PC-3 (cell line): ENCODE data around the gene PSAP. TPM values are rescaled to one million over a fixed set of nuclear protein-coding genes. Genes with fewer than 3 reads are reported as not detected.

Source experiments
- ATAC-seq: fragments of 200-7000 bp; cut with Tn5 transposase; 2 replicates; pipeline ENCODE4 v1.9.1; 2020; ENCODE audit warnings: mild to moderate bottlenecking, moderate library complexity
- BruUV-seq: library from RNA; stranded (reverse); fragments of 400-500 nt; replicated peaks from 2 replicates; lab custom pipeline; 2021; lab: Mats Ljungman, UMichigan
- CTCF ChIA-PET: fragments of 300-600 bp; sonication (Branson Sonifier 250); formaldehyde crosslinking; loops from one replicate; lab custom pipeline; 2022; ENCODE audit warnings: antibody characterized with exemption; lab: Charles Lee
- POLR2A ChIA-PET: fragments of 300-600 bp; sonication (Branson Sonifier 250); formaldehyde crosslinking; loops from one replicate; lab custom pipeline; 2022; ENCODE audit warnings: antibody characterized with exemption; ENCODE audit not compliant: unreplicated experiment; lab: Charles Lee
- DNase-seq: peaks from one replicate; pipeline ENCODE4 v3.0.0-alpha.2; 2015
- H2AFZ ChIP-seq: fragments of 300-600 bp; sonication (generic); 2 replicates; pipeline ENCODE4 v1.6.0; 2016; ENCODE audit warnings: antibody characterized with exemption, low read length
- H3F3A ChIP-seq: fragments of 300-600 bp; sonication (generic); one replicate; pipeline ENCODE4 v1.6.0; 2017; ENCODE audit warnings: antibody characterized with exemption, low read length, control low read depth, mild to moderate bottlenecking; ENCODE audit not compliant: unreplicated experiment
- H3K27ac ChIP-seq: fragments of 300-600 bp; sonication (generic); 2 replicates; pipeline ENCODE4 v1.5.1; 2016; ENCODE audit warnings: mild to moderate bottlenecking, low read length
- H3K27me3 ChIP-seq: fragments of 300-600 bp; sonication (generic); 2 replicates; pipeline ENCODE4 v1.6.1; 2016; ENCODE audit warnings: low read length, mixed read lengths
- H3K36me3 ChIP-seq: fragments of 300-600 bp; sonication (generic); 2 replicates; pipeline ENCODE4 v1.6.1; 2016; ENCODE audit warnings: low read depth, mixed run types, low read length, mixed read lengths
- H3K4me1 ChIP-seq: fragments of 300-600 bp; sonication (generic); 2 replicates; pipeline ENCODE4 v1.5.1; 2016; ENCODE audit warnings: low read length; ENCODE audit not compliant: insufficient read depth
- H3K4me2 ChIP-seq: fragments of 300-600 bp; sonication (generic); 2 replicates; pipeline ENCODE4 v1.6.0; 2016; ENCODE audit warnings: low read length
- H3K4me3 ChIP-seq: fragments of 300-600 bp; sonication (generic); 2 replicates; pipeline ENCODE4 v1.5.1; 2016; ENCODE audit warnings: mild to moderate bottlenecking, low read length, mixed read lengths
- H3K79me2 ChIP-seq: fragments of 300-600 bp; sonication (generic); 2 replicates; pipeline ENCODE4 v1.6.1; 2017; ENCODE audit warnings: low read length, mixed read lengths
- H3K9ac ChIP-seq: fragments of 300-600 bp; sonication (generic); 2 replicates; pipeline ENCODE4 v1.6.0; 2016; ENCODE audit warnings: mild to moderate bottlenecking, low read length
- H3K9me2 ChIP-seq: fragments of 300-600 bp; sonication (generic); replicated peaks from 2 replicates; pipeline ENCODE4 v1.6.1; 2016; ENCODE audit warnings: mixed run types, low read length, mixed read lengths
- H3K9me3 ChIP-seq: fragments of 300-600 bp; sonication (generic); 2 replicates; pipeline ENCODE4 v1.6.1; 2016; ENCODE audit warnings: low read length, mixed read lengths
- H4K20me1 ChIP-seq: fragments of 300-600 bp; sonication (generic); 2 replicates; pipeline ENCODE4 v1.6.1; 2016; ENCODE audit warnings: low read length, mixed read lengths
- CTCF ChIP-seq: fragments of 300-600 bp; sonication (generic); conservative IDR thresholded peaks from 2 replicates; pipeline ENCODE4 v1.5.1; 2017; ENCODE audit warnings: antibody characterized with exemption, low read depth, mild to moderate bottlenecking, low read length
- EZH2 ChIP-seq: fragments of 300-600 bp; sonication (generic); IDR thresholded peaks from one replicate; pipeline ENCODE4 v1.6.1; 2017; ENCODE audit warnings: antibody characterized with exemption, mild to moderate bottlenecking, low read length; ENCODE audit not compliant: unreplicated experiment
- EZH2phosphoT487 ChIP-seq: fragments of 300-600 bp; sonication (generic); IDR thresholded peaks from 2 replicates; pipeline ENCODE4 v1.6.1; 2018; ENCODE audit warnings: mild to moderate bottlenecking, antibody characterized with exemption, low read length, borderline replicate concordance
- intact Hi-C: fragments of 100-400 bp; cut with micrococcal nuclease; formaldehyde crosslinking; loops from 2 replicates; pipeline ENCODE4 v1.9.0; 2023
- total RNA-seq: library from RNA; depleted of rRNA; stranded (reverse); fragments of >200 nt; gene quantifications from 2 replicates; pipeline ENCODE4 v1.2.3, GENCODE V29; 2014

The PSAP gene
- total RNA-seq, 1 experiment from 2014 or later: 334 TPM

GRCh38 chr10:71812913-71813590, 38.0 kb downstream of the PSAP start:
- Histone ChIP-seq H3K9ac (no peak overlapping the region), H3K9me3 (no peaks in the 10 kb centered on the region), H3F3A (no peaks in the 10 kb centered on the region), H3K79me2 (no peaks in the 10 kb centered on the region), H4K20me1 (no peaks in the 10 kb centered on the region), H3K27me3 (no peaks in the 10 kb centered on the region), H3K4me1 (no peaks in the 10 kb centered on the region), H3K27ac (no peak overlapping the region), H2AFZ (no peak overlapping the region), H3K4me2 (no peak overlapping the region), H3K4me3 (no peak overlapping the region), H3K36me3 (peaks cover 3% of the 10 kb centered on the region; the same call in 1 of the 2 replicates), H3K9me2 (no peaks in the 10 kb centered on the region)
- CTCF ChIA-PET: no interaction called here
- no peak for DNase-seq
- no TSS peak for BruUV-seq
- POLR2A ChIA-PET: no interaction called here
- no peak for ATAC-seq
- TF ChIP-seq CTCF: no peak
- no peak for TF ChIP-seq EZH2
- no peak for TF ChIP-seq EZH2phosphoT487
- intact Hi-C loops: loop anchor here (5.0 kb wide), 2 partner anchors 41 to 106 kb away; partner anchors contain the start of gene VSIR

DNA sequence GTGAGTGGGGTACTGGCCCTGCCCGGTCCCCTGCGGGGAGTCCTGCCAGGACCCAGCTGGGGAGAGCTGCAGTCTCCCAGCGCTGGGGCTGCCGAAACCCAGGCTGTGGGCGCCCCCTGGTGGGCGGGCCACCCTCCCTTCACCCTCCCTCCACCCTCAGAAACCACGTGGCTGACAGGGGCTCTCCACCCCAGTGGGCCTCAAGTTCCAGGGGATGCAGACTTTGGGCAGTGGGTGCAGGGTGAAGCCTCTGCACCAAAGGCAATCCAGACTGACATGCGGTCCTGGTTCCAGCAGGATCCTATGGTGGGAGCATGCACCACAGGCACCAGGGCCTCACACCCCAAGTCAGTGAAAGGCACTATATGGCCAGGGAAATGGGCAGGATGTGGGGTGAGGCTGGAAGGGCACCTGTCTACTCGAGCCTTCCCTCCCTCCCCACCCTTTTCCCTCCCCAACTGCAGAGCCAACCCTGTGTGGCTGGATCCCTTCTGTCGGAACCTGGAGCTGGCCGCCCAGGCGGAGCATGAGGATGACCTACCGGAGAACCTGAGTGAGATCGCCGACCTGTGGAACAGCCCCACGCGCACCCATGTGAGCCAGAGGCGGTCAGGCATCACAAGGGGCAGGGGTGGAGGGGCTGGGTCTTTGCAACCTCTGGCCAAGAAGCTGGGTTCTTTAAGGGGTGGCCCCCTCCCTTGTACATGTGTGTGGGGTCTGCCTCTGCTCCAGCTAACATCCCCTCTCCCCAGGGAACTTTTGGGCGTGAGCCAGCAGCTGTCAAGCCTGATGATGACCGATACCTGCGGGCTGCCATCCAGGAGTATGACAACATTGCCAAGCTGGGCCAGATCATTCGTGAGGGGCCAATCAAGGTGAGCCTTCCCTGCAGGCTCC, 38.8 kb downstream of the PSAP start:
- peak; percentile 60 for DNase-seq
- intact Hi-C loops: loop anchor here (5.0 kb wide), 2 partner anchors 40 to 105 kb away; partner anchors contain the start of gene VSIR
- BruUV-seq: no TSS peak
- Histone ChIP-seq H3K9ac (no peak overlapping the region), H3K27ac (no peak overlapping the region), H3K9me3 (no peaks in the 10 kb centered on the region), H3K4me3 (no peak overlapping the region), H3K79me2 (no peaks in the 10 kb centered on the region), H3K4me1 (no peaks in the 10 kb centered on the region), H3K36me3 (peaks cover 3% of the 10 kb centered on the region; the same call in 1 of the 2 replicates), H3F3A (no peaks in the 10 kb centered on the region), H3K9me2 (no peaks in the 10 kb centered on the region), H3K27me3 (no peaks in the 10 kb centered on the region), H4K20me1 (no peaks in the 10 kb centered on the region), H2AFZ (no peak overlapping the region), H3K4me2 (no peak overlapping the region)
- POLR2A ChIA-PET: no interaction called here
- TF ChIP-seq EZH2phosphoT487 (no peak), EZH2 (no peak), CTCF (peak; percentile 84)
- ATAC-seq: peak; percentile 77
- CTCF ChIA-PET: no interaction called here
